BLaER1 treated with 17β-estradiol and CSF1 and Interleukin-3, amounts not matched to agents 10 nM and 100 nM (cell line): ENCODE measurements around the gene AKAP14.
"Not testable (repeated sequence)": the region's sequence is repeated elsewhere in the genome, so short reads cannot be mapped to it uniquely, and the experiment has no call there.

Experiments
- H3K27ac ChIP-seq, 11 experiments: shearing (Covaris generic); formaldehyde crosslinking; 2 replicates each; pipeline ENCODE4 v1.8.1; 2022
- H3K27me3 ChIP-seq, 11 experiments: shearing (Covaris generic); formaldehyde crosslinking; 2 replicates each; pipeline ENCODE4 v1.8.1; 2022
- H3K36me3 ChIP-seq, 11 experiments: shearing (Covaris generic); formaldehyde crosslinking; 2 replicates each; pipeline ENCODE4 v1.8.1; 2022
- H3K4me1 ChIP-seq, 10 experiments: shearing (Covaris generic); formaldehyde crosslinking; 2 replicates each; pipeline ENCODE4 v1.8.1; 2022
- H3K4me2 ChIP-seq, 11 experiments: shearing (Covaris generic); formaldehyde crosslinking; 2 replicates each; pipeline ENCODE4 v1.8.1; 2022
- H3K4me3 ChIP-seq, 10 experiments: shearing (Covaris generic); formaldehyde crosslinking; 2 replicates each; pipeline ENCODE4 v1.8.1; 2022
- H3K9ac ChIP-seq, 11 experiments: shearing (Covaris generic); formaldehyde crosslinking; 2 replicates each; pipeline ENCODE4 v1.8.1; 2022
- H3K9me3 ChIP-seq, 11 experiments: shearing (Covaris generic); formaldehyde crosslinking; replicated peaks in 1 of 11; 2 replicates each; pipeline ENCODE4 v1.8.1; 2022
- H4K20me1 ChIP-seq, 11 experiments: shearing (Covaris generic); formaldehyde crosslinking; 2 replicates each; pipeline ENCODE4 v1.8.1; 2022
- Cebpa-rat ChIP-seq, 11 experiments: shearing (Covaris generic); IDR thresholded peaks; 2 replicates each; pipeline ENCODE4 v1.8.1; 2022

AKAP14 gene

GRCh38 chrX:119880076-119880475, 15.6 kb upstream of the AKAP14 start:
- Histone ChIP-seq H3K4me3 (no peak overlapping the region), H3K4me1 (peaks cover 0 to 15% (median 12%) of the 10 kb centered on the region in 10 experiments; a peak in 13 of 20 replicates), H3K9me3 (no peaks in the 10 kb centered on the region), H3K9ac (no peak overlapping the region), H3K27me3 (no peaks in the 10 kb centered on the region), H3K36me3 (peaks cover 21 to 36% (median 28%) of the 10 kb centered on the region in 11 experiments; a peak in 18 of 22 replicates), H4K20me1 (peaks cover 5 to 47% (median 19%) of the 10 kb centered on the region in 11 experiments; a peak in 17 of 22 replicates), H3K4me2 (peak overlapping the region in 4 of 11 experiments; percentile 2 to 22 (median 11); a peak in 5 of 22 replicates), H3K27ac (0 out of 22 replicates have a peak overlapping the region, but pooled peaks of 1 of the 11 experiments have one; percentile 39)
- TF ChIP-seq Cebpa-rat (IDR thresholded peaks at IDR 0.05) = no peak

- Histone ChIP-seq H3K9me3 (peaks cover 0 to 5% (median 3%) of the 10 kb centered on the region in 11 experiments; a peak in 9 of 22 replicates), H3K4me2 (peak overlapping the region in 3 of 11 experiments; percentile 2 to 22 (median 17); a peak in 4 of 22 replicates), H3K27ac (peak overlapping the region in 1 of 11 experiments; percentile 39; a peak in 1 of 22 replicates), H3K36me3 (peaks cover 14 to 29% (median 21%) of the 10 kb centered on the region in 11 experiments; a peak in 18 of 22 replicates), H3K4me1 (peaks cover 0 to 15% (median 12%) of the 10 kb centered on the region in 10 experiments; a peak in 13 of 20 replicates), H3K27me3 (no peaks in the 10 kb centered on the region), H3K9ac (no peak overlapping the region), H4K20me1 (peaks cover 5 to 40% (median 11%) of the 10 kb centered on the region in 11 experiments; a peak in 15 of 22 replicates), H3K4me3 (no peak overlapping the region)
- no peak for TF ChIP-seq Cebpa-rat (IDR thresholded peaks at IDR 0.05)
Observed at GRCh38 chrX:119880552-119881437, 14.9 kb upstream of the AKAP14 start.

- Histone ChIP-seq H3K4me1 (peaks cover 0 to 6% (median 0%) of the 10 kb centered on the region in 10 experiments; a peak in 4 of 20 replicates), H3K9me3 (peaks cover 0 to 10% (median 7%) of the 10 kb centered on the region in 11 experiments; a peak in 9 of 22 replicates), H4K20me1 (no peaks in the 10 kb centered on the region; a peak in 1 of 22 replicates), H3K4me3 (no peak overlapping the region), H3K9ac (no peak overlapping the region), H3K4me2 (0 out of 22 replicates have a peak overlapping the region, but pooled peaks of 2 of the 11 experiments have one; percentile 6 to 20), H3K36me3 (no peaks in the 10 kb centered on the region), H3K27ac (no peak overlapping the region), H3K27me3 (peaks cover 0 to 15% (median 4%) of the 10 kb centered on the region in 11 experiments; a peak in 14 of 22 replicates)
- no peak for TF ChIP-seq Cebpa-rat (IDR thresholded peaks at IDR 0.05)
Observed at GRCh38 chrX:119885554-119886428, 9.9 kb upstream of the AKAP14 start.

- no peak for TF ChIP-seq Cebpa-rat (IDR thresholded peaks at IDR 0.05)
- H3K27ac ChIP-seq = no peak overlapping the region
- H3K4me2 ChIP-seq = peak overlapping the region; percentile 40 to 73 (median 54); a peak in 18 of 22 replicates
- peak overlapping the region; percentile 14 to 59 (median 44); a peak in 13 of 20 replicates for H3K4me3 ChIP-seq
- H3K36me3 ChIP-seq = no peaks in the 10 kb centered on the region
- peak overlapping the region in 2 of 11 experiments; percentile 24 to 53; a peak in 3 of 22 replicates for H3K9ac ChIP-seq
- H3K27me3 ChIP-seq = peaks cover 0 to 15% (median 4%) of the 10 kb centered on the region in 11 experiments; a peak in 14 of 22 replicates
- peaks cover 0 to 6% (median 1%) of the 10 kb centered on the region in 10 experiments; a peak in 3 of 20 replicates for H3K4me1 ChIP-seq
- no peaks in the 10 kb centered on the region for H4K20me1 ChIP-seq
- peaks cover 0 to 10% (median 7%) of the 10 kb centered on the region in 11 experiments; a peak in 9 of 22 replicates for H3K9me3 ChIP-seq
Observed at GRCh38 chrX:119887721-119888425, 7.8 kb upstream of the AKAP14 start.

- H3K27ac ChIP-seq, H3K4me3 ChIP-seq, H3K9me3 ChIP-seq, H3K4me1 ChIP-seq, H3K36me3 ChIP-seq, H3K9ac ChIP-seq, H4K20me1 ChIP-seq, H3K4me2 ChIP-seq: not testable (repeated sequence)
- peaks cover 0 to 15% (median 4%) of the 10 kb centered on the region in 11 experiments; a peak in 14 of 22 replicates for H3K27me3 ChIP-seq
Observed at GRCh38 chrX:119890626-119891025, 5.1 kb upstream of the AKAP14 start.

- H3K4me2 ChIP-seq, H3K36me3 ChIP-seq, H3K9ac ChIP-seq, H3K27ac ChIP-seq, H3K4me1 ChIP-seq, H3K4me3 ChIP-seq, H4K20me1 ChIP-seq, H3K9me3 ChIP-seq: not testable (repeated sequence)
- H3K27me3 ChIP-seq = peaks cover 0 to 15% (median 4%) of the 10 kb centered on the region in 11 experiments; a peak in 14 of 22 replicates
Observed at GRCh38 chrX:119891961-119892692, 3.6 kb upstream of the AKAP14 start.

- no peak for TF ChIP-seq Cebpa-rat (IDR thresholded peaks at IDR 0.05)
- Histone ChIP-seq H3K4me2 (peak overlapping the region in 3 of 11 experiments; percentile 1 to 67 (median 31); a peak in 3 of 22 replicates), H3K9me3 (no peaks in the 10 kb centered on the region), H3K27ac (no peak overlapping the region), H3K9ac (no peak overlapping the region), H3K36me3 (no peaks in the 10 kb centered on the region), H3K4me3 (no peak overlapping the region), H4K20me1 (no peaks in the 10 kb centered on the region), H3K27me3 (no peaks in the 10 kb centered on the region), H3K4me1 (peaks cover 0 to 15% (median 0%) of the 10 kb centered on the region in 10 experiments; a peak in 5 of 20 replicates)
Observed at GRCh38 chrX:119899125-119899524, 3.4 kb downstream of the AKAP14 start.
